Stimulated activated memory B cell treated with anti-CD40 and anti-IgM and Interleukin-4, amounts not matched to agents 10 μg/mL and 1 μg/mL and 100 μg/mL, for 72 hours (primary cell): ENCODE data around the gene TRIM14.
"Not testable (repeated sequence)": the region's sequence is repeated elsewhere in the genome, so short reads cannot be mapped to it uniquely, and the experiment has no call there.

Experiments
- ATAC-seq: fragments of 150-1000 bp; cut with Tn5 transposase; 2 replicates; pipeline ENCODE4 v1.10.0; 2021
- H3K27ac Mint-ChIP-seq: one replicate; pipeline ENCODE4 v1.8.0; 2022; ENCODE audit warnings: mild to moderate bottlenecking, mixed read lengths
- H3K27me3 Mint-ChIP-seq: one replicate; pipeline ENCODE4 v1.8.0; 2022; ENCODE audit warnings: mixed read lengths
- H3K36me3 Mint-ChIP-seq: one replicate; pipeline ENCODE4 v1.8.0; 2022; ENCODE audit warnings: mixed read lengths
- H3K4me1 Mint-ChIP-seq: one replicate; pipeline ENCODE4 v1.8.0; 2022; ENCODE audit warnings: mixed read lengths
- H3K4me3 Mint-ChIP-seq: one replicate; pipeline ENCODE4 v1.8.0; 2022; ENCODE audit warnings: mild to moderate bottlenecking, moderate library complexity, mixed read lengths
- H3K9me3 Mint-ChIP-seq: one replicate; pipeline ENCODE4 v1.8.0; 2022; ENCODE audit warnings: mixed read lengths

Gene TRIM14

GRCh38 chr9:98130060-98130459 lies 11.0 kb upstream of the TRIM14 start:
- H3K36me3 Mint-ChIP-seq: not testable (repeated sequence)
- H3K27ac Mint-ChIP-seq: peak overlapping the region; percentile 76
- peaks cover 36% of the 10 kb centered on the region for H3K4me1 Mint-ChIP-seq

GRCh38 chr9:98129451-98129881 lies 10.4 kb upstream of the TRIM14 start:
- ATAC-seq: peak; percentile 93
- no peak overlapping the region for H3K4me3 Mint-ChIP-seq
- H3K27me3 Mint-ChIP-seq: no peaks in the 10 kb centered on the region
- H3K4me1 Mint-ChIP-seq: peaks cover 36% of the 10 kb centered on the region
- peak overlapping the region; percentile 76 for H3K27ac Mint-ChIP-seq
- no peaks in the 10 kb centered on the region for H3K9me3 Mint-ChIP-seq
- no peaks in the 10 kb centered on the region for H3K36me3 Mint-ChIP-seq

More at GRCh38 chr9:98130060-98130459, 11.0 kb upstream of the TRIM14 start:
- H3K27me3 Mint-ChIP-seq, H3K9me3 Mint-ChIP-seq, H3K4me3 Mint-ChIP-seq, ATAC-seq: not testable (repeated sequence)

- no peak overlapping the region for H3K27ac Mint-ChIP-seq
- H3K36me3 Mint-ChIP-seq: no peaks in the 10 kb centered on the region
- peaks cover 32% of the 10 kb centered on the region for H3K4me1 Mint-ChIP-seq
- H3K27me3 Mint-ChIP-seq: no peaks in the 10 kb centered on the region
- no peak overlapping the region for H3K4me3 Mint-ChIP-seq
- no peak for ATAC-seq
- H3K9me3 Mint-ChIP-seq: no peaks in the 10 kb centered on the region
Observed at GRCh38 chr9:98128316-98128715, 9.3 kb upstream of the TRIM14 start.

- Mint-ChIP-seq H3K9me3 (no peaks in the 10 kb centered on the region), H3K4me1 (peaks cover 27% of the 10 kb centered on the region), H3K4me3 (no peak overlapping the region), H3K27ac (peak overlapping the region; percentile 53), H3K36me3 (no peaks in the 10 kb centered on the region), H3K27me3 (no peaks in the 10 kb centered on the region)
- ATAC-seq: no peak
Observed at GRCh38 chr9:98127226-98127625, 8.2 kb upstream of the TRIM14 start.

GRCh38 chr9:98124637-98125426 lies 5.8 kb upstream of the TRIM14 start:
- peaks cover 42% of the 10 kb centered on the region for H3K4me1 Mint-ChIP-seq
- no peak for ATAC-seq

GRCh38 chr9:98124091-98124490 lies 5.1 kb upstream of the TRIM14 start:
- peaks cover 41% of the 10 kb centered on the region for H3K4me1 Mint-ChIP-seq
- not testable (repeated sequence) for H3K36me3 Mint-ChIP-seq, H3K27me3 Mint-ChIP-seq, H3K9me3 Mint-ChIP-seq, ATAC-seq, H3K4me3 Mint-ChIP-seq, H3K27ac Mint-ChIP-seq

More at GRCh38 chr9:98124637-98125426, 5.8 kb upstream of the TRIM14 start:
- Mint-ChIP-seq H3K9me3 (no peaks in the 10 kb centered on the region), H3K27me3 (no peaks in the 10 kb centered on the region), H3K36me3 (no peaks in the 10 kb centered on the region), H3K4me3 (no peak overlapping the region), H3K27ac (no peak overlapping the region)

- peaks cover 44% of the 10 kb centered on the region for H3K4me1 Mint-ChIP-seq
- no peaks in the 10 kb centered on the region for H3K27me3 Mint-ChIP-seq
- peak overlapping the region; percentile 95 for H3K27ac Mint-ChIP-seq
- H3K9me3 Mint-ChIP-seq: no peaks in the 10 kb centered on the region
- no peak overlapping the region for H3K4me3 Mint-ChIP-seq
- no peaks in the 10 kb centered on the region for H3K36me3 Mint-ChIP-seq
- no peak for ATAC-seq
Observed at GRCh38 chr9:98121058-98121457, 2.0 kb upstream of the TRIM14 start.

GRCh38 chr9:98120476-98120875 lies 1.5 kb upstream of the TRIM14 start:
- no peaks in the 10 kb centered on the region for H3K9me3 Mint-ChIP-seq
- no peaks in the 10 kb centered on the region for H3K27me3 Mint-ChIP-seq
- H3K4me1 Mint-ChIP-seq: peaks cover 44% of the 10 kb centered on the region
- peak overlapping the region; percentile 95 for H3K27ac Mint-ChIP-seq
- no peaks in the 10 kb centered on the region for H3K36me3 Mint-ChIP-seq
- ATAC-seq: no peak
- no peak overlapping the region for H3K4me3 Mint-ChIP-seq

GRCh38 chr9:98117984-98118639 lies 910 bp downstream of the TRIM14 start:
- no peaks in the 10 kb centered on the region for H3K27me3 Mint-ChIP-seq
- peaks cover 44% of the 10 kb centered on the region for H3K4me1 Mint-ChIP-seq
- peak overlapping the region; percentile 86 for H3K4me3 Mint-ChIP-seq
- H3K36me3 Mint-ChIP-seq: no peaks in the 10 kb centered on the region
- peak; percentile 68 for ATAC-seq
- no peaks in the 10 kb centered on the region for H3K9me3 Mint-ChIP-seq
- H3K27ac Mint-ChIP-seq: peak overlapping the region; percentile 95

GRCh38 chr9:98117097-98117496 lies 1.9 kb downstream of the TRIM14 start:
- not testable (repeated sequence) for H3K4me3 Mint-ChIP-seq, H3K36me3 Mint-ChIP-seq, H3K27me3 Mint-ChIP-seq, ATAC-seq, H3K27ac Mint-ChIP-seq, H3K9me3 Mint-ChIP-seq
- peaks cover 42% of the 10 kb centered on the region for H3K4me1 Mint-ChIP-seq

GRCh38 chr9:98109052-98109451 lies 10.0 kb downstream of the TRIM14 start:
- Mint-ChIP-seq H3K27me3 (no peaks in the 10 kb centered on the region), H3K4me3 (no peak overlapping the region), H3K4me1 (peaks cover 67% of the 10 kb centered on the region), H3K9me3 (no peaks in the 10 kb centered on the region), H3K36me3 (peaks cover 18% of the 10 kb centered on the region), H3K27ac (peak overlapping the region; percentile 96)
- no peak for ATAC-seq

GRCh38 chr9:98108531-98109031 lies 10.4 kb downstream of the TRIM14 start:
- Mint-ChIP-seq H3K27ac (peak overlapping the region; percentile 96), H3K27me3 (no peaks in the 10 kb centered on the region), H3K4me3 (peak overlapping the region; percentile 58), H3K9me3 (no peaks in the 10 kb centered on the region), H3K4me1 (peaks cover 71% of the 10 kb centered on the region), H3K36me3 (peaks cover 19% of the 10 kb centered on the region)
- ATAC-seq: peak; percentile 87

- ATAC-seq: peak; percentile 37
- Mint-ChIP-seq H3K4me3 (no peak overlapping the region), H3K4me1 (peaks cover 75% of the 10 kb centered on the region), H3K36me3 (peaks cover 19% of the 10 kb centered on the region), H3K27ac (peak overlapping the region; percentile 96), H3K9me3 (no peaks in the 10 kb centered on the region), H3K27me3 (no peaks in the 10 kb centered on the region)
Observed at GRCh38 chr9:98107926-98108325, 11.1 kb downstream of the TRIM14 start.

GRCh38 chr9:98105006-98105405 lies 14.0 kb downstream of the TRIM14 start:
- H3K9me3 Mint-ChIP-seq: no peaks in the 10 kb centered on the region
- no peak overlapping the region for H3K4me3 Mint-ChIP-seq
- H3K27ac Mint-ChIP-seq: peak overlapping the region; percentile 89
- no peaks in the 10 kb centered on the region for H3K27me3 Mint-ChIP-seq
- peaks cover 91% of the 10 kb centered on the region for H3K4me1 Mint-ChIP-seq
- no peak for ATAC-seq
- peaks cover 13% of the 10 kb centered on the region for H3K36me3 Mint-ChIP-seq

- Mint-ChIP-seq H3K4me3 (no peak overlapping the region), H3K4me1 (peaks cover 91% of the 10 kb centered on the region), H3K27me3 (no peaks in the 10 kb centered on the region), H3K36me3 (peaks cover 13% of the 10 kb centered on the region), H3K27ac (peak overlapping the region; percentile 89), H3K9me3 (no peaks in the 10 kb centered on the region)
- ATAC-seq: no peak
Observed at GRCh38 chr9:98104445-98104881, 14.6 kb downstream of the TRIM14 start.
